Neural cell (in vitro differentiated cells): ENCODE data around the gene SDK1. TPM values are rescaled to one million over a fixed set of nuclear protein-coding genes. Genes with fewer than 3 reads are reported as not detected.

Source experiments
- H2AFZ ChIP-seq: fragments of 200-600, 300-800 bp; sonication (generic), shearing (Covaris generic); 2 replicates; pipeline ENCODE4 v1.6.0; 2014; ENCODE audit warnings: low read depth, mild to moderate bottlenecking, antibody characterized with exemption, low read length, moderate library complexity
- H3F3A ChIP-seq: fragments of 200-600 bp; shearing (Covaris generic); 2 replicates; pipeline ENCODE4 v1.6.1; 2016; ENCODE audit warnings: mild to moderate bottlenecking, moderate library complexity, mixed read lengths, antibody characterized with exemption, low read length; ENCODE audit not compliant: insufficient read depth, poor library complexity, severe bottlenecking
- H3K27ac ChIP-seq: fragments of 200-600, 300-800 bp; sonication (generic), shearing (Covaris generic); 2 replicates; pipeline ENCODE4 v1.5.1; 2014; ENCODE audit warnings: mild to moderate bottlenecking, low read length, moderate library complexity
- H3K27me3 ChIP-seq: fragments of 300-800, 200-600 bp; sonication (generic), shearing (Covaris generic); 2 replicates; pipeline ENCODE4 v1.6.0; 2014; ENCODE audit warnings: mild to moderate bottlenecking, low read depth, low read length, moderate library complexity; ENCODE audit not compliant: insufficient read depth
- H3K36me3 ChIP-seq: fragments of 300-800, 200-600 bp; sonication (generic), shearing (Covaris generic); 2 replicates; pipeline ENCODE4 v1.5.1; 2014; ENCODE audit warnings: mild to moderate bottlenecking, antibody characterized with exemption, low read length, moderate library complexity; ENCODE audit not compliant: insufficient read depth
- H3K4me2 ChIP-seq: fragments of 300-800, 200-600 bp; sonication (generic), shearing (Covaris generic); 2 replicates; pipeline ENCODE4 v1.6.0; 2014; ENCODE audit warnings: mild to moderate bottlenecking, low read length
- H3K4me3 ChIP-seq: fragments of 300-800, 200-600 bp; sonication (generic), shearing (Covaris generic); 2 replicates; pipeline ENCODE4 v1.5.1; 2014; ENCODE audit warnings: mild to moderate bottlenecking, low read length, moderate library complexity
- H3K79me2 ChIP-seq: fragments of 200-600 bp; shearing (Covaris generic); replicated peaks from 2 replicates; pipeline ENCODE4 v1.6.0; 2014; ENCODE audit warnings: mild to moderate bottlenecking, low read length, moderate library complexity; ENCODE audit not compliant: insufficient read depth
- H3K9ac ChIP-seq: fragments of 300-800, 200-600 bp; sonication (generic), shearing (Covaris generic); 2 replicates; pipeline ENCODE4 v1.6.1; 2016; ENCODE audit warnings: mild to moderate bottlenecking, low read length, mixed read lengths
- H3K9me2 ChIP-seq: fragments of 200-600 bp; shearing (Covaris generic); 2 replicates; pipeline ENCODE4 v1.6.1; 2016; ENCODE audit warnings: mild to moderate bottlenecking, low read length, mixed read lengths; ENCODE audit not compliant: insufficient read depth
- H3K9me3 ChIP-seq: fragments of 200-600, 300-800 bp; sonication (generic), shearing (Covaris generic); 2 replicates; pipeline ENCODE4 v1.6.1; 2016; ENCODE audit warnings: mild to moderate bottlenecking, mixed run types, low read length, moderate library complexity, mixed read lengths
- H4K20me1 ChIP-seq: fragments of 200-600 bp; shearing (Covaris generic); 2 replicates; pipeline ENCODE4 v1.6.1; 2016; ENCODE audit warnings: mild to moderate bottlenecking, mixed run types; ENCODE audit not compliant: insufficient read depth
- EP300 ChIP-seq: fragments of 450-650 bp; conservative IDR thresholded peaks from 2 replicates; pipeline ENCODE4 v1.6.1; 2014; ENCODE audit warnings: antibody characterized with exemption, mild to moderate bottlenecking, moderate library complexity; ENCODE audit not compliant: poor library complexity, severe bottlenecking
- EZH2 ChIP-seq: fragments of 200-600, 300-800 bp; shearing (Covaris generic), sonication (generic); IDR thresholded peaks from 2 replicates; pipeline ENCODE4 v1.6.1; 2014; ENCODE audit warnings: antibody characterized with exemption, low read length, borderline replicate concordance, mild to moderate bottlenecking; ENCODE audit not compliant: insufficient read depth, poor library complexity, severe bottlenecking
- MXI1 ChIP-seq: fragments of 450-650 bp; conservative IDR thresholded peaks from 2 replicates; pipeline ENCODE4 v1.6.1; 2014; ENCODE audit warnings: antibody characterized with exemption, mild to moderate bottlenecking; ENCODE audit not compliant: poor library complexity, severe bottlenecking
- POLR2AphosphoS5 ChIP-seq: IDR thresholded peaks from 2 replicates; pipeline ENCODE4 v1.6.1; 2012
- RAD21 ChIP-seq: fragments of 450-650 bp; conservative IDR thresholded peaks from 2 replicates; pipeline ENCODE4 v1.6.1; 2014; ENCODE audit warnings: antibody characterized with exemption, mild to moderate bottlenecking, moderate library complexity
- SMC3 ChIP-seq: fragments of 450-650 bp; conservative IDR thresholded peaks from 2 replicates; pipeline ENCODE4 v1.6.1; 2014; ENCODE audit warnings: antibody characterized with exemption, mild to moderate bottlenecking, moderate library complexity; ENCODE audit not compliant: poor library complexity
- TAF1 ChIP-seq: IDR thresholded peaks from 2 replicates; pipeline ENCODE4 v1.6.1; 2012; ENCODE audit warnings: low read depth
- polyA plus RNA-seq: library from polyadenylated mRNA; depleted of rRNA; stranded (reverse); fragments of >200 nt; gene quantifications from 2 replicates; pipeline ENCODE4 v1.2.3, GENCODE V29; 2014
- TF ChIP-seq, protein P1 (sequence below): IDR thresholded peaks from 2 replicates; pipeline ENCODE4 v1.6.1; 2012; ENCODE audit warnings: borderline replicate concordance
- TF ChIP-seq, protein P2 (sequence below): fragments of 450-650 bp; IDR thresholded peaks from 2 replicates; pipeline ENCODE4 v1.5.1; 2014; ENCODE audit warnings: antibody characterized with exemption, mild to moderate bottlenecking, moderate library complexity; ENCODE audit not compliant: poor library complexity, severe bottlenecking

SDK1 gene
- polyA plus RNA-seq, 1 donor from 2014 or later: 2.7 TPM

- Histone ChIP-seq H3K9ac (no peak overlapping the region), H3K27ac (no peak overlapping the region), H3K36me3 (no peaks in the 10 kb centered on the region), H4K20me1 (no peaks in the 10 kb centered on the region), H3K9me2 (no peaks in the 10 kb centered on the region), H3K4me3 (no peak overlapping the region), H3K79me2 (no peaks in the 10 kb centered on the region), H3K4me2 (no peak overlapping the region), H2AFZ (no peak overlapping the region), H3F3A (no peaks in the 10 kb centered on the region), H3K9me3 (no peaks in the 10 kb centered on the region), H3K27me3 (no peaks in the 10 kb centered on the region)
- TF ChIP-seq SMC3 (no peak), EZH2 (no peak), POLR2AphosphoS5 (no peak), EP300 (no peak), TAF1 (no peak), RAD21 (no peak), MXI1 (no peak)
Observed at GRCh38 chr7:4178416-4178815, 877.4 kb downstream of the SDK1 start.

DNA sequence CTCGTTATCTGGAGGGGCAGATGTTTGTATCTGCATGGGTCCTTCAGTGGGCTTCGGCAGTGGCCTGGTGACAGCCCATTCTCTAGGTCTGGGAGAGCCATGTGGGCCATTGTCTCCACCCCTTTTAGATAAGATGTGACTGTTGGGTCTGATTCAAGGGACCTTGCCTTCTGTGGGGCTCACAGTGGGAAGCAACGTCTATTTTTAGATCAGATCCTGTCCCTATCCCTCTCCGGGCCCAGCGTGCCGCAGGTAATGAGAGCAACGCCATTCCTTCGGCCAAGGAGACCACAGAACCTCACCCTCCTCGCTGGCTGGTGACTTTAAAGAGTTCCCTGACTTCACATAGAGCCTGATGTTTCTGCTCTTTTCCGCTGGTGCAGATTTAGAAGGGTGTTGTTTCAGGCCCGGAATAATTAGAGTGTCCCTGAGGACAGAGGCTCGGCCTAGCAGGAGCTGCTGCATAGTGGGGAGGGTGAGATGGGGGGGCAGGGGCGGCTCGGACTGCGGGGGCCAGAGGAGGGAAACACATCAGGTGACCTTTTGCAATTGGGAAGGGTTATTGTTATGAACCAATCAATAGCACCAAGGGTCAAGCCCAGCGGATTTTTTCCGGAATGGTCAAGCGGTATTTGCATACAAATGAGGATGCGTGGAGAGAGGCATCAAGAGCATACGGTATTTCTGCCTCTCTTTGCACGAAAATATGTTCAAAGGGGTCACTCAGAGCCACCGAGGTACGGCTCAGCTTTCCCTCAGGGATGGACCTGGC lies 878.0 kb downstream of the SDK1 start:
- Histone ChIP-seq H2AFZ (no peak overlapping the region), H3K9me3 (no peaks in the 10 kb centered on the region), H3K4me2 (no peak overlapping the region), H3K79me2 (no peaks in the 10 kb centered on the region), H3K27ac (no peak overlapping the region), H4K20me1 (no peaks in the 10 kb centered on the region), H3K36me3 (no peaks in the 10 kb centered on the region), H3K27me3 (no peaks in the 10 kb centered on the region), H3F3A (no peaks in the 10 kb centered on the region), H3K9ac (no peak overlapping the region), H3K4me3 (no peak overlapping the region), H3K9me2 (no peaks in the 10 kb centered on the region)
- TF ChIP-seq POLR2AphosphoS5: no peak
- TF ChIP-seq MXI1: no peak
- no peak for TF ChIP-seq EP300
- TF ChIP-seq, protein P1, sequence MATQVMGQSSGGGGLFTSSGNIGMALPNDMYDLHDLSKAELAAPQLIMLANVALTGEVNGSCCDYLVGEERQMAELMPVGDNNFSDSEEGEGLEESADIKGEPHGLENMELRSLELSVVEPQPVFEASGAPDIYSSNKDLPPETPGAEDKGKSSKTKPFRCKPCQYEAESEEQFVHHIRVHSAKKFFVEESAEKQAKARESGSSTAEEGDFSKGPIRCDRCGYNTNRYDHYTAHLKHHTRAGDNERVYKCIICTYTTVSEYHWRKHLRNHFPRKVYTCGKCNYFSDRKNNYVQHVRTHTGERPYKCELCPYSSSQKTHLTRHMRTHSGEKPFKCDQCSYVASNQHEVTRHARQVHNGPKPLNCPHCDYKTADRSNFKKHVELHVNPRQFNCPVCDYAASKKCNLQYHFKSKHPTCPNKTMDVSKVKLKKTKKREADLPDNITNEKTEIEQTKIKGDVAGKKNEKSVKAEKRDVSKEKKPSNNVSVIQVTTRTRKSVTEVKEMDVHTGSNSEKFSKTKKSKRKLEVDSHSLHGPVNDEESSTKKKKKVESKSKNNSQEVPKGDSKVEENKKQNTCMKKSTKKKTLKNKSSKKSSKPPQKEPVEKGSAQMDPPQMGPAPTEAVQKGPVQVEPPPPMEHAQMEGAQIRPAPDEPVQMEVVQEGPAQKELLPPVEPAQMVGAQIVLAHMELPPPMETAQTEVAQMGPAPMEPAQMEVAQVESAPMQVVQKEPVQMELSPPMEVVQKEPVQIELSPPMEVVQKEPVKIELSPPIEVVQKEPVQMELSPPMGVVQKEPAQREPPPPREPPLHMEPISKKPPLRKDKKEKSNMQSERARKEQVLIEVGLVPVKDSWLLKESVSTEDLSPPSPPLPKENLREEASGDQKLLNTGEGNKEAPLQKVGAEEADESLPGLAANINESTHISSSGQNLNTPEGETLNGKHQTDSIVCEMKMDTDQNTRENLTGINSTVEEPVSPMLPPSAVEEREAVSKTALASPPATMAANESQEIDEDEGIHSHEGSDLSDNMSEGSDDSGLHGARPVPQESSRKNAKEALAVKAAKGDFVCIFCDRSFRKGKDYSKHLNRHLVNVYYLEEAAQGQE: no peak
- TF ChIP-seq, protein P2, sequence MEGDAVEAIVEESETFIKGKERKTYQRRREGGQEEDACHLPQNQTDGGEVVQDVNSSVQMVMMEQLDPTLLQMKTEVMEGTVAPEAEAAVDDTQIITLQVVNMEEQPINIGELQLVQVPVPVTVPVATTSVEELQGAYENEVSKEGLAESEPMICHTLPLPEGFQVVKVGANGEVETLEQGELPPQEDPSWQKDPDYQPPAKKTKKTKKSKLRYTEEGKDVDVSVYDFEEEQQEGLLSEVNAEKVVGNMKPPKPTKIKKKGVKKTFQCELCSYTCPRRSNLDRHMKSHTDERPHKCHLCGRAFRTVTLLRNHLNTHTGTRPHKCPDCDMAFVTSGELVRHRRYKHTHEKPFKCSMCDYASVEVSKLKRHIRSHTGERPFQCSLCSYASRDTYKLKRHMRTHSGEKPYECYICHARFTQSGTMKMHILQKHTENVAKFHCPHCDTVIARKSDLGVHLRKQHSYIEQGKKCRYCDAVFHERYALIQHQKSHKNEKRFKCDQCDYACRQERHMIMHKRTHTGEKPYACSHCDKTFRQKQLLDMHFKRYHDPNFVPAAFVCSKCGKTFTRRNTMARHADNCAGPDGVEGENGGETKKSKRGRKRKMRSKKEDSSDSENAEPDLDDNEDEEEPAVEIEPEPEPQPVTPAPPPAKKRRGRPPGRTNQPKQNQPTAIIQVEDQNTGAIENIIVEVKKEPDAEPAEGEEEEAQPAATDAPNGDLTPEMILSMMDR: no peak
- no peak for TF ChIP-seq SMC3
- TF ChIP-seq RAD21: no peak
- no peak for TF ChIP-seq TAF1
- no peak for TF ChIP-seq EZH2
